Stimulated activated memory B cell treated with anti-CD40 and anti-IgM and Interleukin-4, amounts not matched to agents 10 μg/mL and 1 μg/mL and 100 μg/mL, for 72 hours (primary cell): Measurements from ENCODE around the gene RETN.
A peak's percentile ranks its signal among the peaks of the same experiment; 100 is the strongest.

ENCODE experiments used
- ATAC-seq: fragments of 150-1000 bp; cut with Tn5 transposase; 2 replicates; pipeline ENCODE4 v1.10.0; 2021
- H3K27ac Mint-ChIP-seq: one replicate; pipeline ENCODE4 v1.8.0; 2022; ENCODE audit warnings: mild to moderate bottlenecking, mixed read lengths
- H3K27me3 Mint-ChIP-seq: one replicate; pipeline ENCODE4 v1.8.0; 2022; ENCODE audit warnings: mixed read lengths
- H3K36me3 Mint-ChIP-seq: one replicate; pipeline ENCODE4 v1.8.0; 2022; ENCODE audit warnings: mixed read lengths
- H3K4me1 Mint-ChIP-seq: one replicate; pipeline ENCODE4 v1.8.0; 2022; ENCODE audit warnings: mixed read lengths
- H3K4me3 Mint-ChIP-seq: one replicate; pipeline ENCODE4 v1.8.0; 2022; ENCODE audit warnings: mild to moderate bottlenecking, moderate library complexity, mixed read lengths
- H3K9me3 Mint-ChIP-seq: one replicate; pipeline ENCODE4 v1.8.0; 2022; ENCODE audit warnings: mixed read lengths

The RETN gene

GRCh38 chr19:7701654-7702457 lies 33.0 kb downstream of the RETN start, which contains the start of gene FCER2:
Gene FCER2, minus strand, starts transcription at chr19:7702131. Its CDS starts 2,371 bp downstream, at chr19:7699760.
- H3K27me3 Mint-ChIP-seq: no peaks in the 10 kb centered on the region
- no peaks in the 10 kb centered on the region for H3K9me3 Mint-ChIP-seq
- ATAC-seq: peak; percentile 83
- peaks cover 90% of the 10 kb centered on the region for H3K4me1 Mint-ChIP-seq
- H3K27ac Mint-ChIP-seq: peak within 1 kb of the TSS; percentile 100
- peak within 1 kb of the TSS; percentile 95 for H3K4me3 Mint-ChIP-seq
- H3K36me3 Mint-ChIP-seq: peaks cover 53% of the 10 kb centered on the region

GRCh38 chr19:7703332-7703731 lies 34.5 kb downstream of the RETN start:
- ATAC-seq: no peak
- H3K36me3 Mint-ChIP-seq: peaks cover 38% of the 10 kb centered on the region
- peak overlapping the region; percentile 100 for H3K27ac Mint-ChIP-seq
- no peaks in the 10 kb centered on the region for H3K27me3 Mint-ChIP-seq
- H3K4me3 Mint-ChIP-seq: peak overlapping the region; percentile 25
- H3K9me3 Mint-ChIP-seq: no peaks in the 10 kb centered on the region
- peaks cover 95% of the 10 kb centered on the region for H3K4me1 Mint-ChIP-seq

DNA sequence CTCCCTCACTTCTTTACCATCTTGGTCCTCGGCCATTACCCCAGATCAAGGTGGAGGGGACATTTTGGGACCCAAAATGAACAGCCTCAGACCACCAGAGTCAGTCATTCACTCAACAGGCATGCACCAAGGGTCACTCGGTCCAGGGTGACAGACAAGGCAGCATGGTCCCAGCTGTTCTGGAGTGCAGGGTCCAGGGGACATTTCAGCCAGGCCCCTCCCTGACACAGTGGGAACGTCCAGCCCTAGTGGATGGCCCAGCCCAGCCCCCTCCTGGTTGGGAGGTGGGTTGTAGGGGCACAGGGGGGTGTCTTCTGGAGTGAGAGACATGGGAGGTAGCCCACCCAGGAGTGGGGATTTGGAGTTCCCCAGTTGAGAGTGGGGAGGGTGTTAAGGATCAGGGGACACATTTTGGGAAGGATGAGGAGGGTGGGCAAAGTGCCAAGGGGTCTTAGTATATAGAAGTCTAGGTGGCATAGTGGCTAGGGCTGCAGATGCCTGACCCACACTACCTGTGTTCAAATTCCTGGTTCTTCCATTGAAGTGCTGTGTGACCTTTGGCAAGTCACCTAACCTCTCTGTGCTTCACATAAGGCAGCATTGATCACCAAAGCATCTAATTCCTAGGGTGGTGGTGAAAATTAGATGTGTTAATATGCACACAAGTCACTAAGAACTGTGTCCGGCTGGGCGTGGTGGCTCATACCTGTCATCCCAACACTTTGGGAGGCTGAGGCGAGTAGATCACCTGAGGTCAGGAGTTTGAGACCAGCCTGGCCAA lies 35.6 kb downstream of the RETN start:
- Mint-ChIP-seq H3K27me3 (no peaks in the 10 kb centered on the region), H3K27ac (peak overlapping the region; percentile 100), H3K4me1 (peaks cover 95% of the 10 kb centered on the region), H3K9me3 (peaks cover 3% of the 10 kb centered on the region), H3K36me3 (peaks cover 27% of the 10 kb centered on the region), H3K4me3 (peak overlapping the region; percentile 25)
- ATAC-seq: no peak

DNA sequence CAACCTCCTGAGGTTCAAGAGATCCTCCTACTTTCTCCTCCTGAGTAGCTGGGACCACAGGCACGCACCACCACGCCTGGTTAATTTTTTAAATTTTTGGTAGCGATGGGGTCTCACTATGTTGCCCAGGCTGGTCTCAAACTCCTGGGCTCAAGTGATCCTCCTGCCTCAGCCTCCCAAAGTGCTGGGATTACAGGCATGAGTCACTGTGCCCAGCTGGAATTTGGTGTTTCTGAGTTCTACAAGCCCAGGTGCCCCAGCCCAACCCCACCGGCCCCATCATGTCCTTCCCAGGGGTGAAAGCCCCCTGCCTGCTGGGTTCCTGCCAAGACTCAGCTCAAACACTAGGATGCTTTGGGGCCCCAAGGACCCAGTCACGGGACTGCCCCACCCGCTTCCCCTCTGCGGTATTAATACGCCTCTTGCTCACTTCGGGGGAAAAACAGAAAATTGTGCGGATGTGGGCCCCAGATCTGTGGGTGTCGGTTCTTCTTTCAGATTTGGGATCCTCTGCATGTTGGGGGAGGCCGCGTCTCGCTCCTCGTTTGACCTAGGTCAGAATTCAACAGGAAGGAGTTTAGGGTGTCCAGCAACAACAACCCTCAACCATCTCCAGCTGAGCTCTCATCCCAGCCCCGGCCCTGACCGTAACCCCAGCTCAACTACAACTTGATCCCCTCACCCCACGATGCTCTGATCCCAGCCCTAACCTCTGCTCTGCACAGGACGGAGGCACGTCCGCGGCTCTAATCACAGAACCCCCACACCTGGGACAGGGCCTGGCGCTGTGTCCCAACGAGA lies 36.7 kb downstream of the RETN start:
- peak overlapping the region; percentile 24 for H3K4me3 Mint-ChIP-seq
- ATAC-seq: peak; percentile 80
- H3K27me3 Mint-ChIP-seq: no peaks in the 10 kb centered on the region
- peaks cover 17% of the 10 kb centered on the region for H3K36me3 Mint-ChIP-seq
- H3K4me1 Mint-ChIP-seq: peaks cover 96% of the 10 kb centered on the region
- peaks cover 3% of the 10 kb centered on the region for H3K9me3 Mint-ChIP-seq
- peak overlapping the region; percentile 100 for H3K27ac Mint-ChIP-seq

- peaks cover 3% of the 10 kb centered on the region for H3K9me3 Mint-ChIP-seq
- H3K4me1 Mint-ChIP-seq: peaks cover 96% of the 10 kb centered on the region
- H3K27me3 Mint-ChIP-seq: no peaks in the 10 kb centered on the region
- H3K4me3 Mint-ChIP-seq: peak overlapping the region; percentile 24
- H3K27ac Mint-ChIP-seq: peak overlapping the region; percentile 100
- peaks cover 12% of the 10 kb centered on the region for H3K36me3 Mint-ChIP-seq
- no peak for ATAC-seq
Observed at GRCh38 chr19:7706188-7706954, 37.5 kb downstream of the RETN start.

- peak overlapping the region; percentile 100 for H3K27ac Mint-ChIP-seq
Observed at GRCh38 chr19:7706955-7707456, 38.2 kb downstream of the RETN start.

GRCh38 chr19:7709932-7710460 lies 41.1 kb downstream of the RETN start:
- Mint-ChIP-seq H3K36me3 (no peaks in the 10 kb centered on the region), H3K27ac (peak overlapping the region; percentile 100)

More at GRCh38 chr19:7706955-7707456, 38.2 kb downstream of the RETN start:
- Mint-ChIP-seq H3K27me3 (no peaks in the 10 kb centered on the region), H3K36me3 (peaks cover 7% of the 10 kb centered on the region), H3K4me1 (peaks cover 90% of the 10 kb centered on the region), H3K4me3 (peak overlapping the region; percentile 13), H3K9me3 (peaks cover 3% of the 10 kb centered on the region)
- ATAC-seq: no peak

GRCh38 chr19:7710616-7711015 lies 41.8 kb downstream of the RETN start:
- no peak for ATAC-seq
- H3K4me3 Mint-ChIP-seq: no peak overlapping the region
- H3K36me3 Mint-ChIP-seq: no peaks in the 10 kb centered on the region
- H3K27me3 Mint-ChIP-seq: no peaks in the 10 kb centered on the region
- H3K27ac Mint-ChIP-seq: peak overlapping the region; percentile 100
- peaks cover 3% of the 10 kb centered on the region for H3K9me3 Mint-ChIP-seq
- H3K4me1 Mint-ChIP-seq: peaks cover 80% of the 10 kb centered on the region

More at GRCh38 chr19:7709932-7710460, 41.1 kb downstream of the RETN start:
- Mint-ChIP-seq H3K27me3 (no peaks in the 10 kb centered on the region), H3K4me1 (peaks cover 80% of the 10 kb centered on the region), H3K9me3 (peaks cover 3% of the 10 kb centered on the region), H3K4me3 (no peak overlapping the region)
- no peak for ATAC-seq

DNA sequence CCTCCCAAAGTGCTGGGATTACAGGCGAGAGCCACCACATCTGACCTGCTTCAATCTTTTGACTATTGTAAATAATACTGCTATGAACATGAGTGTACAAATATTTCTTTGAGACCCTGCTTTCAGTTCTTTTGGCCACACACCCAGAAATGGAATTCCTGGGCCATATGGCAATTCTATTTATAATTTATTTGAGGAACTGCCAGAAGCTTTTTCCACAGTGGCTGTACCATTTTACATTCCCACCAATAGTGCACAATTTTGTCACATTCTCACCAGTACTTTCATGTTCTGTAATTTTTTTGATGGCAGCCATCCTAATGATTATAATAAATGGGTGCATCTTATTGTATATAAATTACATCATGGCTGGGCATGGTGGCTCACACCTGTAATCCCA lies 46.8 kb downstream of the RETN start:
- Mint-ChIP-seq H3K4me1 (peaks cover 55% of the 10 kb centered on the region), H3K9me3 (peaks cover 4% of the 10 kb centered on the region), H3K27me3 (no peaks in the 10 kb centered on the region), H3K4me3 (no peak overlapping the region), H3K36me3 (peaks cover 6% of the 10 kb centered on the region), H3K27ac (peak overlapping the region; percentile 78)
- no peak for ATAC-seq

GRCh38 chr19:7716762-7717161 lies 47.9 kb downstream of the RETN start:
- H3K27me3 Mint-ChIP-seq: no peaks in the 10 kb centered on the region
- peak overlapping the region; percentile 78 for H3K27ac Mint-ChIP-seq
- H3K4me3 Mint-ChIP-seq: no peak overlapping the region
- peaks cover 6% of the 10 kb centered on the region for H3K36me3 Mint-ChIP-seq
- ATAC-seq: no peak
- peaks cover 53% of the 10 kb centered on the region for H3K4me1 Mint-ChIP-seq
- peaks cover 4% of the 10 kb centered on the region for H3K9me3 Mint-ChIP-seq

DNA sequence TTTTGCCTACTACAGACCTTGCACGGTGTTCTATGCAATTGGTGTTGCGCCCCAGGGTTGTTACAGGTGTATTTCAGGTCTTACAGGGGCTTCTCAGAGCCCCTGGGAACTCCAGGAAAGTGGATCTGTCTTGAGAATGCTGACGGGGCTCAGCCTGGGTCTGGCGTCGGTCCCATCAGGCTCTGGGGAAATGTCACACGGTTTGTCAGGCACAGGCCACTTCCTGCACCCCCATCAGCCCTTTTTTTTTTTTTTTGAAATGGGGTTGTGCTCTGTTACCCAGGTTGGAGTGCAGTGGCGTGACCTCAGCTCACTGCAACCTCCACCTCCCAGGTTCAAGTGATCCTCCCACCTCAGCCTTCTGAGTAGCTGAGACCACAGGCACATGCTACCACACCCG lies 49.8 kb downstream of the RETN start:
- peaks cover 6% of the 10 kb centered on the region for H3K36me3 Mint-ChIP-seq
- peak overlapping the region; percentile 50 for H3K4me3 Mint-ChIP-seq
- H3K27ac Mint-ChIP-seq: peak overlapping the region; percentile 85

More for the DNA sequence above, 49.8 kb downstream of the RETN start:
- Mint-ChIP-seq H3K9me3 (peaks cover 4% of the 10 kb centered on the region), H3K27me3 (no peaks in the 10 kb centered on the region), H3K4me1 (peaks cover 67% of the 10 kb centered on the region)
- ATAC-seq: peak; percentile 67
